Choroid plexus epithelial cell (primary cell): ENCODE results near the gene DTX1.

ENCODE experiments used
- DNase-seq: peaks from one replicate; pipeline ENCODE4 v3.0.0-alpha.2; 2010; ENCODE audit warnings: low read depth
- H3K4me3 ChIP-seq: 2 replicates; pipeline ENCODE4 v1.5.1; 2011; ENCODE audit warnings: low read depth, mild to moderate bottlenecking, control low read depth, low read length, moderate library complexity
- CTCF ChIP-seq: conservative IDR thresholded peaks from 2 replicates; pipeline ENCODE4 v1.5.1; 2011; ENCODE audit warnings: low read depth, mild to moderate bottlenecking, control low read depth, inconsistent platforms, low read length, moderate library complexity

Gene DTX1

DNA sequence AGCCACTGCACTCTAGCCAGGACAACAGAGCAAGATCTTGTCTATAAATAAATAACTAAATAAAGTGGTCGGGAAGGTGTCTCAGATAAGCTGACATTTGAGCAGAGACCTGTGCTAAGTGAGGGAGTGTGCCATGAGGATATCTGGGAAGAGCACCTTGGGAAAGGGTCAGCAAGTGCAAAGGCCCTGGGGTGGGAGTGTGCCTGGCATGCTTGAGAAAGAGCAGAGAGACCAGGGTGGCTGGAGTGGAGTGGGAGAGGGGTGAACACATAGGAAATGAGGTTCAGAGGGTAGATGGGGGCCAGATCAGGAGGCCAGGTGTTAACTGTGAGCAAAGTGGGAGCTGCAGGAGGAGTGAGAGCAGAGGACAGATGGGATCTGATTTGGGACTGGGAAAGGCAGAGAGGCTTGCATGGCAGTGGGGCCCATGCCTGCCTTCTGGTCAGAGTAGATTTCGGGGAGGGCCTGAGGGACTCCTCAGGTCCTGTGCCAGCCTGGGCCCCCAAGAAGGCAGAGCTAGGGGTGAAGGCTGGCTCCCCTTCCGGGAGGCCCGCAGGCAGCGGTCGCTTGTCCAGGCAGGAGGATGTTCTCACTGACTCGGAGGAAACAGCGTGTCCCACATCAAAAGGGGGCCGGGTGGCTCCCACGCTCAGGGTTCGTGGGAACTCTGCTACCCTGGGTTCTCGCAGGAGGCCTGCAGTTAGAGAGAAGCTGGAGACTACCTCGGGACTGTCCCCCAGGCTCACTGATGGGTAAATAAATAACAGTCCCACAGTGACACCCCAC lies 32.6 kb downstream of the DTX1 start:
- no peak for DNase-seq
- H3K4me3 ChIP-seq = no peak overlapping the region
- no peak for TF ChIP-seq CTCF

DNA sequence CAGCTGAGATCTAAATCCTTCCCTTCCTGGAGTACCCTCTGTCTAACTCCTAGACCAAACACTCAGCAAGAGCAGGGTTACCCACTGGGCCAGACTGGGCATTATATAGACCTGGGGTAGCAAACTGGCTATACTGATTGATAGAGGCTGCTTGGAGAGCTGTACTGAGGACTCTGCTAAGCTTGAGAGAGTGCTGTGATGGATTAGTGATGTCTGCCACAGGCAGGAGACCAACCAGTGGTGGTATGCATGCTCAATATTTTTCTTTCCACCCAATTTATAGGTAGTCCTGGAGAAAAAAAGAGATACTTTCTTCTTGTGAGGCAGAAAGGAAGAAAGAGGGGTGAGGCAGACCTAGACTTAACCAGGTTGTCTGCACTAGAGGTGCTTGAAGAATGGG lies 33.3 kb downstream of the DTX1 start:
- no peak for TF ChIP-seq CTCF
- H3K4me3 ChIP-seq = no peak overlapping the region
- no peak for DNase-seq

DNA sequence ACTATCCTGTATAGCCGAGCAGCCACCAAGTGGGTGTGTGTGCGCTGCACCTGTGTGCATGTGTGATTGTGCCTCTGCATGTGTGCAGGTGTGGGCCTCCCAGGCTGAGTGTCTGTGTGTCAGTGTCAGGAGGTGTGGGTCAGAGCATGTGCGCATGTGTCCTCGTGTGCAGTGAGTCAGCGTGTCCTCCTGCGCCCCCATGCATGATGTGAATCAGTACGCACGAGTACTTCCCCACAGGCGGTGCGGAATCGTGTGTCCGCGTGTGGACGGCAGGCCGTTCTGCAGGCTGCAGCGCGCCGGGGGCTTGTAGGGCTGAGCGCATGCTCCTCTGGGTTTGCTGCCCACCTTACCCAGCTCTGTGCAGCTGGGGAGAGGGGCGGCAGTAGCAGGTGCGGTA lies 34.2 kb downstream of the DTX1 start:
- H3K4me3 ChIP-seq = no peak overlapping the region
- DNase-seq = no peak
- TF ChIP-seq CTCF = no peak

DNA sequence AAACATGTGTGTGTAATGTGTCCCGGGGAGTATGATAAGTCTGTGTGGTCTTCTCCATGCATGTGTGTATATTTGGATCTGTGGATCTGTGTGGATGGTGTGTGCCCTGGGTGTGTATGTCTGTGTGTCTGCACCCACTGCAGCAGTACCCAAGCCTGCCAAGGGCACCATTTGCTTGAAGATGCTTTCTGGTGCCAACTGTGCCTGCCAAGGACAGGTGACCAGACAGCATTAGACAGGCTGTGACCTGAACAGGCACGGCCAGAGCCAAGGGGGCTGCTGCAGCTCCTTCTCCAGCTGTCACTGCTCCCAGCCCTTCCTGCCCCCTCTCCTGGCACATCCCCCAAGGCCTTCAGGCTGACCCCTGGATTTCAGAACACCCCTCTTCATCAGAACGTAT lies 35.0 kb downstream of the DTX1 start:
- no peak for TF ChIP-seq CTCF
- no peak for DNase-seq
- no peak overlapping the region for H3K4me3 ChIP-seq

DNA sequence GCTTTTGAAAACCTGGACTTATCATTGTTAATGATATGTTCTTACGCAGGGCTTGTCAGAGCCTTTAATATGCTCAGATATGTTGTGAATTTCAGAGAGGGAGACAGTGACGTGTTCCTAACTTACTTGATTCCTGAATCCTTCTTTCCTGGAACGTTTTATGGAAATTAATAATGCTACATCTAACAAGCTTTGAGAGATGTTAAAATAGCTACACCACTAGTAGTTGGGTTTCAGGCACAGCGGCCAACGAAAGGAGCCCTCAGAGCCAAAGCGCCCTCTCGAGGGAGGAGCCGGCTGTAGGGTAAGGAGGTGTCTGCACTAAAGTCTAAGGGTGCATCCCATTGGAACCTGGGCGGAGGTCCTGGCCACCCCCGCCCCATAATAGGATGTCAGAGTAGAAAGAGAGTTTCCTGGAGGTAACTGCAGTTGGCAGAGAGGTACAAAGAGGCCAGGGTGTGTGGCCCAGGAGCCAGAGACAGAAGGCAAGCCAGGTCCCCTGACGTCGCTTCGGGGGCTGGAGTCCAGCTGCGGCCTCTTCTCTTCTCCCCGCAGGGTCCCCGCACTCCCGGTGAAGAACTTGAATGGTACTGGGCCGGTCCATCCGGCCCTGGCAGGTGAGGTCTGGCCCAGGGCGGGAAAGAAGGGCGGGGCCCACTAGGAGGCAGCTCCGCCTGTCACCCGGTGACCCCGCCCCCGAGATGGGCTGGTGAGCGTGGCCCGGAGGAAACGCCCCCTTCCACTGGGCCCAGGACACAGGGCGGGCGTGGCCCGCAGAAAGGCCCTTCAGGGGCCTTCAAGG lies 36.3 kb downstream of the DTX1 start:
- TF ChIP-seq CTCF = peak; percentile 44
- DNase-seq = peak; percentile 25
- H3K4me3 ChIP-seq = no peak overlapping the region

DNA sequence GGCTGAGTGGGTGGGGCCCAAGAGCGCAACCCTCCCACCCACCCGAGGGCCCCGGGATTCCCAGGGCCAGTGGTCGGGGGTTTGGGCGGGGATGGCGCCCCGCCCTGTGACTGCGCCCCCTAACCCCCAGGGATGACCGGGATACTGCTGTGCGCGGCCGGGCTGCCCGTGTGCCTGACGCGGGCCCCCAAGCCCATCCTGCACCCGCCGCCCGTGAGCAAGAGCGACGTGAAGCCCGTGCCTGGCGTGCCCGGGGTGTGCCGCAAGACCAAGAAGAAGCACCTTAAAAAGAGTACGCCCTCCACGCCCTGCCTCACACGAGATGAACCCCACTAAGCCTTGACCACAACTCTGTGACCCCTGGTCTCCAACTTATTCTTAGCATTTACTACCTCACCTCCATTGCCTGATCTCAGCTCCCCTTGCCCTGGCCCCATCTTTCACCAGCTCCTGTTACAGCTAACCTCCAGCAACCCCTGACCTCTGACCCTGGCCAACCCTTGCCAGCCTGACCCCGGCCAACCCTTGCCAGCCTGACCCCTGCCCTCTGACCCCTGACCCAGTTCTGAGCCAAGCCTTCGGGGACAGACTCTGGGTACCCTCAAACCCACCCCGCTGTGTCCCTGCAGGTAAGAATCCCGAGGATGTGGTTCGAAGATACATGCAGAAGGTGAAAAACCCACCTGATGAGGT lies 37.0 kb downstream of the DTX1 start:
- no peak for DNase-seq

More for the DNA sequence above, 37.0 kb downstream of the DTX1 start:
- TF ChIP-seq CTCF = no peak
- no peak overlapping the region for H3K4me3 ChIP-seq
